ENCODE data around the gene ANG. TPM values are rescaled to one million over a fixed set of nuclear protein-coding genes. Genes with fewer than 3 reads are reported as not detected.

Gene ANG
- total and polyA plus RNA-seq, 2 experiments from 2014 or later = 0.83 to 2.7 TPM

GRCh38 chr14:20652996-20653975, 35.3 kb upstream of the ANG start:
- Histone ChIP-seq H3K36me3 (no peaks in the 10 kb centered on the region), H3K27ac (no peak overlapping the region), H3K9me3 (ENCODE audit: low read depth) (no peaks in the 10 kb centered on the region), H3K27me3 (peaks cover 61% of the 10 kb centered on the region), H3K4me1 (ENCODE audit: low read depth) (no peaks in the 10 kb centered on the region), H3K4me3 (peak overlapping the region; percentile 28)
- DNase-seq (ENCODE audit: low read depth in 1 of 2, low spot score in 1 of 2) = peak; percentile 48 to 58
- TF ChIP-seq CTCF (IDR thresholded peaks at IDR 0.05; ENCODE audit: low read depth, low read length) = no peak

GRCh38 chr14:20655851-20656250, 32.7 kb upstream of the ANG start:
- Histone ChIP-seq H3K27me3 (peaks cover 84% of the 10 kb centered on the region), H3K4me3 (no peak overlapping the region), H3K9me3 (ENCODE audit: low read depth) (no peaks in the 10 kb centered on the region), H3K27ac (no peak overlapping the region), H3K4me1 (ENCODE audit: low read depth) (no peaks in the 10 kb centered on the region), H3K36me3 (no peaks in the 10 kb centered on the region)
- no peak for TF ChIP-seq CTCF (IDR thresholded peaks at IDR 0.05; ENCODE audit: low read depth, low read length)
- no peak for DNase-seq (ENCODE audit: low read depth in 1 of 2, low spot score in 1 of 2)

DNA sequence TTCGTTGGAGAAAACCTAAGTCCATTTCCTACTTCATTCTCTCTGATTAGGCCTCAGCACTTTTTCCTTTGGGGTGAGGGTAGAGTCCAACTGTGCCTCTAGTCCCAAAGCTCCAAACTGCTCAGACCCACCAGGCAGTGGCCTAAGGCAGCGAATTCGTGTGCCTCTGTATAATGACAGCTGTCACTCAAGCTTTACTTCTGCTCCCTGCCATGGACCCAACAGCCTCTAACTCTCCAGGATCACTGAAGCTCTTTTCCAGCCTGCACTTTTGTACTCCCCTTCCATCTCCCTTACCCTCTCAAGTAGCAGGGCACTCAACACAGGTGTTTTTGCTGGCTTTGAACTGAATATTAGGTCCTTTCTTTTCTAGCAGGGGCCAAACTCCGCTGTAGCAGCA, 32.3 kb upstream of the ANG start:
- Histone ChIP-seq H3K4me1 (ENCODE audit: low read depth) (no peaks in the 10 kb centered on the region), H3K36me3 (no peaks in the 10 kb centered on the region), H3K9me3 (ENCODE audit: low read depth) (no peaks in the 10 kb centered on the region), H3K27me3 (peaks cover 88% of the 10 kb centered on the region), H3K4me3 (no peak overlapping the region), H3K27ac (no peak overlapping the region)
- TF ChIP-seq CTCF (IDR thresholded peaks at IDR 0.05; ENCODE audit: low read depth, low read length) = no peak
- DNase-seq (ENCODE audit: low read depth in 1 of 2, low spot score in 1 of 2) = no peak

DNA sequence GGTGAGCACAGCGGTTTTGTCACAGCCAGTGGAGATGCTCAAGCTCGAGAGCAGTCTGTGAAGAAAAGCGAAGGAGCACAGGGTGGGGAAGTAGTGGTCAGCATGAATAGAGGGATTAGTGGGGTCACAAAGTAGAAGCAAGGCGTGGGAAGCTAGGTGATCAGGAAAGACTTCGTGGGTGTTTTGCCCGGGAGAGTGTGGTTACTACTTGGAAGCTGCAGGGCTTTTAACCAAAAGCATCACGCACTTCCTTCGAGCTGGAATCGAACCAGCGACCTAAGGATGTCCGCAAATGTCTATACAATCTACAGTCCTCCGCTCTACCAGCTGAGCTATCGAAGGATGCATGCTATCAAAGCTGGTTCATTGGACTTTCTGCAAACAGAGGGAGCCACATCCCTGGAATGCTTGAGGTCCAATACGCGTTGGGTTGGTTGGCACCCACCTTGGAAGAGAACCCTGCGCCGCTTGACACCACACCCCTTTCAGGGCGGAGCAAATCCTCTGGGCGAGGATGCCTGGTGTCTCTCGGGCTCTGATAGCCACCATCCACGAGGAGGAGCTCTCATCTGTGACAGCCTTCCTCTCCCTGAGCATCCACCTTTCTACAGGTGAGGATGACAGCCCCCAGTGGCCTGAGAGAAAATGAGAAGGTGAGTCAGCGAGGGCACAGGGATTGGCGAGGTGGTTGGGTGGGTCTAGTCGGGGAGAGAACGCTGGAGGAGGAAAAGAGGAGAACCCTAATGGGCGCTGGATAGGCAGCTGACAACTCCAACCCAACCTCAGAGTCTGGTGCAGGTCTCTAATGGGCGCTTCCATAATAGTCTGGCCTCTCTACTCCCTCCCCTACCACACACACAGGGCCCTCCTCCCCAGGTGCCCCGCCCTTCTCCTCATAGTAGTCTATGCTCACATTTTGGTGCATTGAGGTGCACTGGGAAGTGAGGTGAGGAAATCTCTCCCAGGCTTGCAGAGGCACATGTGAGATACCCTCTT, 31.1 kb upstream of the ANG start:
- Histone ChIP-seq H3K4me1 (ENCODE audit: low read depth) (no peaks in the 10 kb centered on the region), H3K36me3 (no peaks in the 10 kb centered on the region), H3K27ac (no peak overlapping the region), H3K4me3 (no peak overlapping the region), H3K27me3 (peaks cover 93% of the 10 kb centered on the region), H3K9me3 (ENCODE audit: low read depth) (no peaks in the 10 kb centered on the region)
- no peak for TF ChIP-seq CTCF (IDR thresholded peaks at IDR 0.05; ENCODE audit: low read depth, low read length)
- no peak for DNase-seq (ENCODE audit: low read depth in 1 of 2, low spot score in 1 of 2)

DNA sequence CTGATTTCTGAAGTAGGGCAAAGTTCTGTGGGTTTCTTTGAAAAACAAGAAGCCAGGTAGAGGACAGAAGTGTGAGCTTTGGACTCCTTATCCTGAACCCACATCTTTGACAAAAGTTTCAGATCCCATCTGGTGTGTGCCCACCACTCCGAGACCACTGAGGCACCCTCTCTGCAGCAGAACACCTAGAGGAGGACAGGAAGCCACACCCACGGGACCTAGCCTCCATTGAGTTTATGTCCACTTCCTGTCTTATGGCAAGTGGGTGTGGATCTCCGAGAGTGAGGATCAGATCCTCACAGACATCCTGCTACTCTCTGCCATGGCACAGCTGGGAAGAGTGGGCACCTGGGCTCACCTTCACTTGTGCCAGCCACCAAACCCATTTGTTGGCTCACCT, 30.3 kb upstream of the ANG start:
- DNase-seq (ENCODE audit: low read depth in 1 of 2, low spot score in 1 of 2) = no peak
- TF ChIP-seq CTCF (IDR thresholded peaks at IDR 0.05; ENCODE audit: low read depth, low read length) = no peak
- Histone ChIP-seq H3K36me3 (no peaks in the 10 kb centered on the region), H3K27ac (no peak overlapping the region), H3K4me3 (no peak overlapping the region), H3K27me3 (peaks cover 93% of the 10 kb centered on the region), H3K9me3 (ENCODE audit: low read depth) (no peaks in the 10 kb centered on the region), H3K4me1 (ENCODE audit: low read depth) (no peaks in the 10 kb centered on the region)

All from cardiac muscle cell (in vitro differentiated cells and primary cell).